CD1c-positive myeloid dendritic cell (primary cell): ENCODE measurements around the gene FBRS.

ENCODE experiments used
- DNase-seq: peaks from one replicate; pipeline ENCODE4 v3.0.0-alpha.2; 2016; ENCODE audit errors: extremely low spot score

FBRS gene

DNA sequence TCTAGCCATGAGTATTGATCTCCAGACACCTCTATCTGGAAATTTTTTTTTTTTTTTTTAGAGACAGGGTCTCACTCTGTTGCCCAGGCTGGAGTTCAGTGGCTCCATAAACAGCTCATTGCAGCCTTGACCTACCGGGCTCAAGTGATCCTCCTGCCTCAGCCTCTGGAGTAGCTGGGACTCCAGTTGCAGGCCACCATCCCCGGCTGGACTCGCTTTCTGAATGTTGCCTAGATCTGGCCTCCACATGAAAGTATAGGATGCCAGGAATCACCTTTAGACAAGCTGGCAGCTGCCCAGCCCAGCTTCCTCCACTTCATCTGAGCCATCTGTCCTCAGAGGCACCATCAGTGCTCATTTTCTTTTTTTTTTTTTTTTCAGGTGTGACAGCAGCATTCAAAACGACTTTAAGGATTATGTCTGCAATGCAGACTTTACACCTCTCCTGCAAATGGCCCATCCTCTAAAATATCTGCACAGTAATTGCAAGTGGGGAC is 13.8 kb upstream of the FBRS start:
- DNase-seq, result no peak

DNA sequence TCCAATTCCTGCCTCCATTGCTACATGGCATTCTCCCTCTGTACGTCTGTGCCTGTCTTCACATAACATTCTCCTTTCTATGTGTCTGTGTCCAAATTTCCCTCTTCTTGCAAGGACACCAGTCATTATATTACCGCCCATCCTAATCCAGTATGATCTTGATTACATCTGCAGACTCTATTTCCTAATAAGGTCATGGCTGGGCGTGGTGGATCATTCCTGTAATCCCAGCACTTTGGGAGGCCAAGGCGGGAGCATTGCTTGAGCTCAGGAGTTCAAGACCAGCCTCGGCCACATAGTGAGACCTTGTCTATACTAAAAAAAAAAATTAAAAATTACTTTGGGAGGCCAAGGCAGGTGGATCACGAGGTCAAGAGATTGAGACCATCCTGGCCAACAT is 12.5 kb upstream of the FBRS start:
- DNase-seq, result no peak

DNA sequence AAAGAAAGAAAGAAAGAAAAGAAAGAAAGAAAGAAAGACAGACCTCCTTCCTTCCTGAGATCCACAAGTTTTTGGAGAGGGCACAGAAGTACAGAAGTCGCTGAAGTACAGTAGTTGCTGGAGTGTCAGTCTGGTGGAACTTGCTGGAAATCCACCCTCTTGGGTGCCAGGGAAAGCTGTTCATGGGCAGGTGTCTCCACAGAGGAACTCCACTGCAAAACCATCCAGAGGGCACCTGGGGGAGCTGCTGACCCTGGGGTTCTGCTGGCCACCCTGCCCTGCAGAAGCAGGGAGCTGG is 11.0 kb upstream of the FBRS start:
- DNase-seq, result no peak

DNA sequence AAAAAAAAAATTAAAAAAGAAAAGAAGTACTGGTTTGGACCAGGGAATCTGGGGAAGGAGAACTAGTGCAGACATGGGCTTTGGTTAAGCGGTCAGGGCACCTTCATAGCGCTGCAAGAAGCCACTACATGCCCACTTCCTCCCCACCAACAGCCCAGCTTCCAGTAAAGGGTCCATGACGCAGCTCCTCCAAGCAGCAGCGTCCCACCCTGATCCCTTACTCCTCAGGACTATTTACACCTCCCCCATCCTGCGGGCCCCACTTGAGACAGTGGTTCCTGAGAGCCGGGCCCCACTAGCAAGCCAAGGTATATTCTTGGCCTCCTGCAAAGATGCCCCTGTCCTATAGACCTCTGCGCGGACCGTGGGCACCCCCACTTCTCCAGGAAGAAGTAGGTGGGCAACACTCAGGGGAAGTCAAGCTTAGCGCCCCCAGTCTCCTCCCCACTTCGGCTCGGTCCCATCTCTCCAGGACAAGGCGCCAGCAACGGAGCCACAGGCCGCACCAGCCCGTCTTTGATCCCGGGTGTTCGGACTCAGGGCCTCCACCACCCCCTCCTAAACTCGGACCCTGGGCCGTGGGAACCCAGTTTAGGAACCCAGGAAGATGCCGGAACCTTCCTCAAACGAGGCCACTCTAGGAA is 8.4 kb upstream of the FBRS start:
- peak; percentile 29 for DNase-seq

DNA sequence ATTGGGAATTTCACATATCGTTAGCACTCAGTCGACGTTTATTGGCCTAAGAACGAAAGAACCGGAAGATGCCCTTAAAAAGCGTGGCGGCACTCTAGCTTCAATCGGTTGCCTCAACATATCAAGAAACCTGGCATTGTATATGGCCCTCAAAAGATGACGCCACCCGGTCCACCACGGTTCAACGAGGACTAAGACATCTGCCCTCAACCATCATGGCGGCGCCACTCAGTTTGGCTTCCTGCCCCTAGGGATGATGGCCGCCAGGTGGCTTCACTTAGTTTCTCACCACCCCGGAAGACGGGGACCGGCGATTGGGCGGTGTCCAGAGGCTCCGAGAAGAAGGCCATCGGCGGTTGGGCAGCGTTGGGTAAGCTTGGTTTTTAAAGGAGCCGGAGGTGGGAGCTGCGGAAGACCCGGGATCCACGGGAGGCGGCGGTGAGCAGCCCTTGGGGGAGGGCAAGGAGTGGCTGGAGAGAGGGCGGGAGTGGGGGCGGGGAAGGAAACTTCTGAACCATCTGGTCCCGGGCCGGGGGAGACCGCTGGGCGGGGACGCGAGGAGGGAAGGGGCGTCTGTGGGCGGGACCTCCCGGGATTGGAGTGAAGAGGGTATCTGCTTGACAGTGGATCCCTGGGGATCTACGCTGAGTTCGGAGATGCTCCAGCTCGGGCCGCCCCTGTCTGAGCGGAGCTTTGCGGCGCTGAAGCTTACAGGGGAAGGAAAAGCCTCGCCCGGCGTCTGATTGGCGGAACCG is 7.7 kb upstream of the FBRS start, which contains the start of gene PRR14:
PRR14 (plus strand) TSS at position 592 of the 755 bp plus-strand sequence. CDS start 686 bp downstream, outside the sequence.
- DNase-seq, result peak; percentile 100

DNA sequence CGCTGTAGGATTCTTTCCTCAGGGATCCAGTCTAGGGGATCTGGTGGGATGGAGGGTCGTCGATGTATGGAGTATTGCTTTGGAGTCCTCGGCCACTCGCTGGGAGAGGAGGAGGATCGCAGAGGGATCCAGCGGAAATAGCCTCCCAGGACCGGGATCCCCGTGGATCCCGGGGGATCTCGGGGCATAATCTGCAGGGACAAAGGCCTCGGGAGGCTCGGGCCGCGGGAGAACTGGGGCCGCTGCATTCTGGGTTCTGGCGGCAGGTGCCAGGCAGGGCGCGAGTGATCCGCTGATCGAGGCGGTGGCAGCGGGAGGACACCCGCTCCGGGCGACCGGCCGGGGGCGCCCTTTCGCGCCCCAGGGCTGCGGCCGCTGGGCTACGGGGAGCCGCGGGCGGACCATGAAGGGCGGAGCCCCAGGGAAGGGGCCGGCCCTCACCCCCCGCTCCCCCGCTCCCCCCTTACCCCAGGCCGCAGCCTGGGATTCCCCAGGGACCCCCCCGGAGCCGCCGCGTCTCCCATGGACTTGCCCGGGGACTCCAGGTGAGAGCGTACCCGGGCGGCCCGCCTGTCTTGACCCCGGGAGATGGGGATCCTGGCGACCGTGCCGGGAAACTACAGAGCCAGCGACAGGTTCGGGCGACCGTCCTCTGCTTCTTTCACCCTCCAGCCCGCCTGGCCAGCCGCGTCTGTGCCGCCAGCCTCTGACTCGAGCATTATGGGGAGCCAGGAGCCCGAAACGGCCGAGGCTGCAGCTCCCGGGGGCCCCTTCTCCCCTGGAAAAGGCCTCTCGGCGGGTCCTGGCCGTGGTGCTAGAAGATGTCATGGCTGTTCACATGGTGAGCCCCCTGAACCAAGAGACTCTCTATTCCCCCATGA is 6.9 kb upstream of the FBRS start:
- peak; percentile 85 for DNase-seq

DNA sequence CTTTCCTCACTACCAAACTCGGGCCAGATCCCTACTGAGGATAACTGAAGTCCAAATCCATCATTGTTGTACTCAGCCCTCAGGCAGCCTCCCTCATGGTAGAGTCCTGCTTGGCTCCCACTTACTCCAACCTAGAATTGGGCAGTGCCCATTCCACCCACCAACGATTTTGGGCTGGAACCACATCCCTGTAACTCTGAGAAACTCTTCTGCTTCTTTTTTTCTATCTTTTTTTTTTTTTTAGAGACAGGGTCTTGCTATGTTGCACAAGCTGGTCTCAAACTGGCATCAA is 6.3 kb upstream of the FBRS start:
- DNase-seq, result no peak

DNA sequence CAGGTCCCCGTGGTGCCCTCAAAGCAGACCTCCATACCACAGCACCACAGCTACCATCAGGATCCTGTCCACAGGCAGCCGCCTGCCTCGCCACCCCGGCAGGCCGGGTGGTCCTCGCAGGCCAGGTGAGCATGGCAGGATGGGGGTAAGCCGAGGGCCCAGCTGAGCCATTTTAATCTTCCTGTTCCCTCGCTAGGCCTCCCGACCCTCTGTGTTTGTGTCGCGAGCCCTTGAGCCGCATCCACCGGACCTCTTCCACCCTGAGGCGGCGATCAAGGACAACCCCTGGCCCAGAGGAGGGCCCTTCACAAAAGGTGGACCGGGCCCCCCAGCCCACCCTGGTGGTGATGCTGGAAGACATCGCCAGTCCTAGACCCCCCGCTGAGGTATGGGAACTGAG is 5.5 kb upstream of the FBRS start:
- DNase-seq, result no peak

DNA sequence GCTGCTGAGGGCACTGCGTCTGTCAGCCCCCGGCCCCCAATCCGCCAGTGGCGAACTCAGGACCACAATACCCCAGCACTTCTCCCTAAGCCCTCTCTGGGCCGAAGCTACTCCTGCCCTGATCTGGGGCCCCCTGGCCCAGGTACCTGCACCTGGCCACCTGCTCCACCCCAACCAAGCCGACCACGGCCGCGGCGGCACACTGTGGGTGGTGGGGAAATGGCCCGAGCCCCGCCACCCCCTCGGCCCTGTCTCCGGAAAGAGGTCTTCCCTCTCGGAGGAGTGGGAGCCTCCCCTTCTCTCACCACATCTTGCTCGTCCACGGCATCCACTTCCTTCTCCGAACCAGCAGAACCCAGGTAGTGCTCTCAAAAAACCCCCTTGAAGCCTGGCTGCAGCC is 3.4 kb upstream of the FBRS start:
- DNase-seq, result no peak

DNA sequence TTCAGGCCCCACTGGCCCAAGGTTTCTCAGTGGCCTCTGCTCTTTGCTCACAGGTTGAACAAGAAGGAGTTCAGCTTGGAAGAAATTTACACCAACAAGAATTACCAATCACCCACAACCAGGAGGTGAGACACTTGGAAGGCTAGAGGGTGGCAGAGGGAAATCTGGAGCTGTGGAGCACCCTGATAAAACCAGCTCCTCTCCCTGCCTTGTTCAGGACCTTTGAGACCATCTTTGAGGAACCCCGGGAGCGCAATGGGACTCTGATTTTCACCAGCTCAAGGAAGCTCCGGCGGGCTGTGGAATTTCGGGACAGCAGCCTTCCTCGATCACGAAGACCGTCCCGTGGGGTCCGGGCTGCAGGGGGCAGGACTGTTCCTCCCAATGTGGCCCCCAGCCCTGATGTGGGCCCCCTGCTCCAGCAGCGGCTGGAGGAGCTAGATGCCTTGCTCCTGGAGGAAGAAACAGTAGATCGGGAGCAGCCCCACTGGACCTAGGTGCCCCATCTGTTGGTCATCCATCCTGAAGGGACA is 2.4 kb upstream of the FBRS start:
- no peak for DNase-seq

DNA sequence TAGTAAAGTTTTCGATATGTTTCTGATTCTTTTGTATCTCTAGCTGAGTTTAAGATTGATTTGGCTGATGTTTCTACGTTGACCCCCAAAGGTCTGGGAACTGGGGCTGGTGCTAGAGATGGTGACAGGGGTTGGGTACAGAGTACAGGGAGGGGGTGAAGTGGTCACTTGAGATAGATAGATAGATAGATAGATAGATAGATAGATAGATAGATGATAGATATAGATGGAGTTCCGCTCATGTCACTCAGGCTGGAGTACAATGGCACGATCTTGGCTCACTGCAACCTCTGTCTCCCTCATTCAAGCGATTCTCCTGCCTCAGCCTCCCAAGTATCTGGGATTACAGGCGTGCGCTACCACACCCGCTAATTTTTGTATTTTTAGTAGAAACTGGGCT is 1.8 kb upstream of the FBRS start:
- no peak for DNase-seq

DNA sequence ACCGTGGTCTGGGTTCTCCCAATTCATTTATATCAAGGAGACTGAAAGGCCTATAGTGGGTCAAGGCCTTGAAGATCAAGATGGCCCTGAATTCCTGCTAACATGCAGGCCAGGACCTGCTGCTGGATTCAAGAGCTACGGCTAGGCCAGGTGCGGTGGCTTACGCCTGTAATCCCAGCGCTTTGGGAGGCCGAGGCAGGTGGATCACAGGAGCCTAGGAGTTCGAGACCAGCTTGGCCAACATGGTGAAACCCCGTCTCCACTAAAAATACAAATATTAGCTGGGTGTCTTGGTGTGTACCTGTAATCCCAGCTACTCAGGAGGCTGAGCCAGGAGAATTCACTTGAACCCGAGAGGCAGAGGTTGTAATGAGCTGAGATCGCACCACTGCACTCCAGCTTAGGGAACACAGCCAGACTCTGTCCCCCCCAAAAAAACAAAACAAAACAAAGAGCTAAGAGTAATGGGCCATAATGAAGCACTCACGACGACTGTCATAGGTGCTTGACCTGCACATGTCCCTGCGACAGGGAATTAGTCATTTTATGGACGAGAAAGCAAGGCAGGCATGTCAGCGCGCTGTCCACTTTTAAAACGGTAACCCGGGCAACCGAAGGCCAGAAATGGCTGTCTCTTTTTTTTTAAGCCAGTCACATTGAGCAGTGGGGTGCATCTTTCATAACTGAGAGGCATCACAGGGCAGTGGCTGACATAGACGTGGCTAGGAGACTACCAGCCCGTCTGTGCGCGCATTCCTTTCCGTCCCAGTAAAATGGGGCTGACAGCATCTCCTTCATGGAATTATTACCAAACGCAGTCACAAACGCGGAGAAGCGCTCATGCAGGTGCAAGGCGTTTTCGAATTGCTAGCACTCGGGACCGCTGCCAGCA is 1.0 kb upstream of the FBRS start:
- no peak for DNase-seq

DNA sequence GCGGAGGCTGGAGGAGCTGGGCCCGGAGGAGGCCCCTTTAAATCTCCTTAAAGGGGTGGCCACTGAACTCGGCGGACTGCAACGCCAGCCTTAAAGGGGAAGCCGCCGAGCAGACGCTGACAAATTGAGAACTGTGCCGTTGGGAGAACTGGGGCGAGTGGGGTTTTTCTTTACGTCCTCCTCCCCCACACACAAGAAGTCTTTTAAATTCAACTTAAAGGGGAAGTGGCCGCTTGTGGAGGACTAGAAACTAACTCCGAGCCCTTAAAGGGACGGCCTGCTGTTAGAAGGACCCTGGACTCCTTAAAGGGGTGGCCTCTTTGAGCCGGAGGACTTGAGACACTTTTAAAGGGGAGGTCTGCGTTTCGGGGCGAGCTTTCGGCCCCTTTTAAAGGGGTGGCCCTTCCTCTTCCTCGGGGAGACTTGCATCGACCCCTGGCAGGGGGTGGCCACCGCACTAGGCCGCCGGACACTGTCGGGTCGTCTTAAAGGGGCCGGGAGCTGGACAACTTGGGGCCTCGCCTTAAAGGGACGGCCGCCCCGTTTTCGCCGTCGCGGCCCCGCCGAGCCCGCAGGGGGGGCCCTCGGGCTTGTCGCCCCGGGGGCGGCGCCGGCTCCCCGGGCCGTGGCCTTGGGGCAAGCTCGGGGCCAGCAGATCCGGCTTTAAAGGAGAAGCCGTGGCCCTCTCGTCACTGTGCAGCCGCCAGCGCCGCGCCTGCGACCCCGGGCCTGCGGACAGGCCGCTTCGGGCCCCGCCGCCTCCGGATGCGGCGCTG is 688 bp downstream of the FBRS start:
- peak; percentile 98 for DNase-seq

DNA sequence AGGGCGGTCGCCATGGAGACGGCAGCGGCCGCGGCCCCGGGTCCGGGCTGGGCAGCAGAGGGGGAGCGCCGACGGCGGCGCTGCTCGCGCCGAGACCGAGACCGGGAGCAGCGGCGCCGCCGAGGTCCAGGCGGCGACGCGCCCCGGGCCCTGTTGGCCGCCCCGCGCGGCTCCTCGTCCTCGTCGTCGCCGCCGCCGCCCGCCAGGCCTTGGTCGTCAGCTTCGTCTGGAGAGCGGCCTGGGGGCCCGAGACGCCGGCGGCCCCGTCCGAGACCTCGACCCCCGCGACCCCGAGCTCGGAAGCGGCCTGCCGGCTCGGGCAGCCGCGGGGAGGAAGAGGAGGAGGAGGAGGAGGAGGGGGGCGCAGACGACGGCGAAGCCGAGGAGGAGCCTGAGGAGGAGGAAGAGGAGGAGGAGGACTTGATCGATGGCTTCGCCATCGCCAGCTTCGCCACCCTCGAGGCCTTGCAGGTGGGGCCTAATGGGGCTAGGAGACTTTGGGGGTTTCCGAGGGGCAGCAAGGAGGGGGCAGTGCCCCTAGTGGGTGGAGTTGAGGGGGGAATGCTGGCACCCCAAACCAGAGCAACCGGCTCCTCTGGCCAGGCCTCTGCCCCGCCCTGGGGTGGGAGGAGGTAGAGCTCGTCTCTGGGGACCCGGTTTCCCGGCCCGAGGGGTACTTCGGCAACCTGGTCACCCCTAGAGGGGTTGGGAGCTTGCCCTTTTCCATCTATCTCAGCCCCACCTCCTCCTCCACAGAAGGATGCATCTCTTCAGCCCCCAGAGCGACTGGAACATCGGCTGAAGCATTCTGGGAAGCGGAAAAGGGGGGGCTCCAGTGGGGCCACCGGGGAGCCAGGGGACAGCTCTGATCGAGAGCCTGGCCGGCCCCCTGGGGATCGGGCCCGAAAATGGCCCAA is 1.5 kb downstream of the FBRS start:
- DNase-seq, result no peak

DNA sequence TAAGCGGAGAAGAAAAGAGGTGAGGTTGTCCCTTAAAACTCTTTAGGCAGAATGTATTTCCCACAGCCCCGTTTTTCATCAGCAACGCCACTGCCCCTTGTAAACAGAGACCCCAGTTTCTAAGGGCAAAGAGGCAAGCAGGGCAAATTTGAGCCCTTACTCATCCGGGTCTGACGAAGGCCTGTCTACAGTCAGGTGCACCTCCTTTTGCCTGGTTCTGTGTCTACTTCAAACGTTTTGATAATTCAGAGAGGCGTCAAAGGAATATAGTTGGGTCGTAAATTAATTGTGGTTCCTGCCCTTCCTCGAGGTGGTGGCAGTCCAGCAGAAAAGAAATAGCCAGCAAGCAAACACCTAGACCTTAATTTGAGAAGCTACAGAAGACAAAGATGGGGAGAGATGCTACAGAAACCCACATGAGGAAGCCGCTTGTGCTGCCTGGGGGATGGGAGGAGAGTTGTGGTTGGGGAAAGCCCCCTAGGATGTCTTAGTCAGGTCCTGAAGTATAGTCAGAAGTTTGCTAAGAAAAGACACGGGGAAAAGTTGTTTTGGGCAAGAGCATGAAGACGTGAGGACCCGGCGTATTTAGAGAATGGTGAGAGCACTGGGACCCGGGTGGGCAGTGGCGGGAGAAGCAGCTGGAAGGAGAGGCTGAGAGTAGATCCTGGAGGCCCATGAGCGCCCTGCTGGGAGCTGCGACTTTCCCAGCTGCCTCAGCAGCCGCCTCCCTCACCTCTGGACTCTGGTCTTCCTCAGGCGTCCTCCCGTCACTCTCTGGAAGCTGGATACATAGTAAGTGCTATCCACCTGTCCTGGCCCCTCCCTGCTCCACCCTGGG is 2.4 kb downstream of the FBRS start:
- peak; percentile 63 for DNase-seq

DNA sequence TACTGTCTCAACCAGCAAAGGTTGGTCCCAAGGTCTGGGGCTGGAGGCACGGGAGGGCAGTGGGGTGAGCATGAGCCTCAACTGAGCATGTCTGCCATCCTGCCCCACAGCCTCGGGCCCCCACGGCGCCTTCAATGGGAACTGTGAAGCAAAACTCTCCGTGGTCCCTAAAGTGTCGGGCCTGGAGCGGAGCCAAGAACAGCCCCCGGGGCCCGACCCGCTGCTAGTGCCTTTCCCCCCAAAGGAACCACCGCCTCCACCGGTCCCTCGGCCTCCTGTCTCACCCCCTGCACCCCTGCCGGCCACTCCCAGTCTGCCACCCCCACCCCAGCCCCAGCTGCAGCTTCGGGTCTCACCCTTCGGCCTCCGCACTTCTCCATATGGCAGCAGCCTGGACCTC is 4.2 kb downstream of the FBRS start:
- DNase-seq, result no peak

DNA sequence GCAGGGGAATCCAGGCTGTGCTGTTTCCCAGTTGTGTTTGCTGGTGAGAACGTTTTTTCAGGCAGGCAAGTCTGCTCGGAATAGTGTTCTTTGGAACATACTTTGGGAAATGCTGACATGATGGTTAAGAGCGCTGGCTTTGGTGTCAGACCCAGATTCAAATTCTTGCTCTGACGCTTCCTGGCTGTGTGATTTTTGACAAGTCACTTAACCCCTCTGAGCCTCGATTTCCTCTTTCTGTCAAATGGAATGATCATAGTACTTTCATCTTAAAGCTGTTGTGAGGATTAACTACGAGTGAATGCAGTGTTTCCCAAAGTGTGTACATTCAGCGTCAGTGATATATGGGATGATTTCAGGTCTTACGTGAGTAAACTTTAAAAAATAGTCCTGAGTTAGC is 4.8 kb downstream of the FBRS start:
- no peak for DNase-seq

DNA sequence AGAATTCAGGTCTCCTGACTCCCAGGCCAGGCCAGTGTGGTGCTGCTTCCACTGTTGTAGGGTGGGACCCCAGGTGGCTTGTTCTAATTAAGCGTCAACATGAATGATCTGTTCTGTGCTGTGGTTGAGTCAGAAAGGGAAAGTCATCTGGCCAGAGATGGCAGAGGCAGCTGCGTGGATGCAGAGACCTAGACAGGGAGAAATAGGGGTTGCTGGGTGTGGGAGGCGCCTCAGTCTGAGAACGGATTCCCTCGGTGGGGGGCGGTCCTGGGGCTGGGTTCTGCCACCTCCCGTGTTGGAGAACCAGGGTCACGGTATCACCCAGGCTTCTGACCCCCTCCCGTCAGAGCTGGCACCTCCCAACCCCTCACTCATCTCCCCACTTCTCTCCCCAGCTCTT is 5.6 kb downstream of the FBRS start:
- DNase-seq, result no peak

DNA sequence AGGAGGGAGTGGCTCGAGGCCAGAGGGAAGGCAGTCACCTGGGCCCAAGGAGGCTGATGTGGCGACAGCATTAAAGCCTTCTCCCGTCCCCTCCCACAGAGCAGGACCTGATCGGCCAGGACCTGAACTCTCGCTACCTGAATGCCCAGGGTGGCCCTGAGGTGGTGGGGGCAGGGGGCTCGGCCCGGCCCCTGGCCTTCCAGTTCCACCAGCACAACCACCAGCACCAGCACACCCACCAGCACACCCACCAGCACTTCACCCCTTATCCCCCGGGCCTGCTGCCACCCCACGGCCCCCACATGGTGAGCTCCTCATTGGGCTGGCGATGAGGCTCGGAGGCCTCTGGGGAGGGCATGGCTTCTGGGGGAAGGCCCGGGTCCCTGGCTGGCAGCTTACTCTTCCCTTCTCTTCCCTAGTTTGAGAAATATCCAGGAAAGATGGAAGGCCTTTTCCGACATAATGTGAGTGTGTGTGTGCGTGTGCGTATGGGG is 6.4 kb downstream of the FBRS start:
- no peak for DNase-seq
